ENCODE results near the gene ANKRD33B.
"Not testable (repeated sequence)": the region's sequence is repeated elsewhere in the genome, so short reads cannot be mapped to it uniquely, and the experiment has no call there.

ANKRD33B gene

GRCh38 chr5:10635867-10636350, 72.0 kb downstream of the ANKRD33B start:
- H3K23ac ChIP-seq (ENCODE audit: low read length in 2 of 2), result no peak overlapping the region
- H2AK5ac ChIP-seq (ENCODE audit: low read length, severe bottlenecking), result no peak overlapping the region
- no peak overlapping the region for H3K9ac ChIP-seq (ENCODE audit: low read length)
- H4K91ac ChIP-seq (ENCODE audit: low read length), result no peak overlapping the region
- no peak overlapping the region for H2BK5ac ChIP-seq (ENCODE audit: low read depth, low read length, poor library complexity, severe bottlenecking)
- no peak overlapping the region for H3K4ac ChIP-seq (ENCODE audit: low read depth in 1 of 2, low read length in 2 of 2)
- no peak overlapping the region for H2BK120ac ChIP-seq (ENCODE audit: low read depth, low read length)
- H2AFZ ChIP-seq (ENCODE audit: low read depth, low read length), result no peak overlapping the region
- DNase-seq, result no peak
- H2BK12ac ChIP-seq (ENCODE audit: low read length in 2 of 2), result no peak overlapping the region
- no peak overlapping the region for H3K4me2 ChIP-seq (ENCODE audit: low read length, poor library complexity, severe bottlenecking)
- no peaks in the 10 kb centered on the region for H3K27me3 ChIP-seq (ENCODE audit: control insufficient read depth in 1 of 2, insufficient read depth in 1 of 2, low read length in 2 of 2)
- H2BK15ac ChIP-seq (ENCODE audit: low read depth, poor library complexity, severe bottlenecking), result no peak overlapping the region
- no peak overlapping the region for H3K14ac ChIP-seq (ENCODE audit: low read length in 2 of 2)
- H3K4me3 ChIP-seq (ENCODE audit: insufficient read depth in 1 of 2, low read depth in 1 of 2, low read length in 2 of 2), result no peak overlapping the region
- no peak overlapping the region for H3K18ac ChIP-seq (ENCODE audit: low read depth in 1 of 2, low read length in 2 of 2)
- H4K8ac ChIP-seq (ENCODE audit: low read length), result no peak overlapping the region
- H3K79me1 ChIP-seq (replicated peaks; ENCODE audit: low read length, poor library complexity, severe bottlenecking), result peaks cover 28% of the 10 kb centered on the region
- H3K36me3 ChIP-seq (ENCODE audit: control insufficient read depth in 1 of 2, insufficient read depth in 2 of 2, low read depth in 1 of 2, low read length in 2 of 2), result peaks cover 0 to 10% of the 10 kb centered on the region in 2 experiments
- H3K4me1 ChIP-seq (ENCODE audit: control insufficient read depth, insufficient read depth, low read depth, low read length), result peaks cover 23% of the 10 kb centered on the region
- H3K9me3 ChIP-seq (ENCODE audit: control insufficient read depth, low read length), result no peaks in the 10 kb centered on the region
- H3K27ac ChIP-seq (ENCODE audit: low read length, poor library complexity, severe bottlenecking), result no peak overlapping the region
- WGBS, result 59% methylated on average over 11 of the region's 11 CpGs

GRCh38 chr5:10636363-10637142, 72.7 kb downstream of the ANKRD33B start:
- Histone ChIP-seq H2BK12ac (ENCODE audit: low read length in 2 of 2) (no peak overlapping the region), H2BK15ac (ENCODE audit: low read depth, poor library complexity, severe bottlenecking) (no peak overlapping the region), H2BK120ac (ENCODE audit: low read depth, low read length) (no peak overlapping the region), H3K14ac (ENCODE audit: low read length in 2 of 2) (no peak overlapping the region), H2BK5ac (ENCODE audit: low read depth, low read length, poor library complexity, severe bottlenecking) (no peak overlapping the region), H3K4ac (ENCODE audit: low read depth in 1 of 2, low read length in 2 of 2) (no peak overlapping the region), H3K27ac (ENCODE audit: low read length, poor library complexity, severe bottlenecking) (no peak overlapping the region), H4K91ac (ENCODE audit: low read length) (no peak overlapping the region), H4K8ac (ENCODE audit: low read length) (no peak overlapping the region), H3K9me3 (ENCODE audit: control insufficient read depth, low read length) (no peaks in the 10 kb centered on the region), H3K9ac (ENCODE audit: low read length) (no peak overlapping the region), H3K36me3 (ENCODE audit: control insufficient read depth in 1 of 2, insufficient read depth in 2 of 2, low read depth in 1 of 2, low read length in 2 of 2) (peaks cover 0 to 10% of the 10 kb centered on the region in 2 experiments), H3K4me1 (ENCODE audit: control insufficient read depth, insufficient read depth, low read depth, low read length) (peaks cover 22% of the 10 kb centered on the region), H3K23ac (ENCODE audit: low read length in 2 of 2) (no peak overlapping the region), H3K18ac (ENCODE audit: low read depth in 1 of 2, low read length in 2 of 2) (no peak overlapping the region), H3K4me3 (ENCODE audit: insufficient read depth in 1 of 2, low read depth in 1 of 2, low read length in 2 of 2) (no peak overlapping the region), H2AK5ac (ENCODE audit: low read length, severe bottlenecking) (no peak overlapping the region), H3K27me3 (ENCODE audit: control insufficient read depth in 1 of 2, insufficient read depth in 1 of 2, low read length in 2 of 2) (no peaks in the 10 kb centered on the region), H2AFZ (ENCODE audit: low read depth, low read length) (no peak overlapping the region), H3K79me1 (replicated peaks; ENCODE audit: low read length, poor library complexity, severe bottlenecking) (peaks cover 28% of the 10 kb centered on the region), H3K4me2 (ENCODE audit: low read length, poor library complexity, severe bottlenecking) (no peak overlapping the region)
- DNase-seq, result no peak
- WGBS, result 83% methylated on average over 15 of the region's 15 CpGs

GRCh38 chr5:10637944-10638343, 74.1 kb downstream of the ANKRD33B start:
- H3K4me2 ChIP-seq (ENCODE audit: low read length, poor library complexity, severe bottlenecking), result no peak overlapping the region
- no peak overlapping the region for H3K14ac ChIP-seq (ENCODE audit: low read length in 2 of 2)
- no peak overlapping the region for H3K23ac ChIP-seq (ENCODE audit: low read length in 2 of 2)
- peaks cover 32% of the 10 kb centered on the region for H3K79me1 ChIP-seq (replicated peaks; ENCODE audit: low read length, poor library complexity, severe bottlenecking)
- no peak overlapping the region for H4K8ac ChIP-seq (ENCODE audit: low read length)
- H3K27ac ChIP-seq (ENCODE audit: low read length, poor library complexity, severe bottlenecking), result no peak overlapping the region
- H2BK120ac ChIP-seq (ENCODE audit: low read depth, low read length), result no peak overlapping the region
- H3K36me3 ChIP-seq (ENCODE audit: control insufficient read depth in 1 of 2, insufficient read depth in 2 of 2, low read depth in 1 of 2, low read length in 2 of 2), result peaks cover 2 to 10% of the 10 kb centered on the region in 2 experiments
- H3K9me3 ChIP-seq (ENCODE audit: control insufficient read depth, low read length), result no peaks in the 10 kb centered on the region
- no peak overlapping the region for H3K4me3 ChIP-seq (ENCODE audit: insufficient read depth in 1 of 2, low read depth in 1 of 2, low read length in 2 of 2)
- H4K91ac ChIP-seq (ENCODE audit: low read length), result no peak overlapping the region
- H2AFZ ChIP-seq (ENCODE audit: low read depth, low read length), result no peak overlapping the region
- H2AK5ac ChIP-seq (ENCODE audit: low read length, severe bottlenecking), result no peak overlapping the region
- H3K9ac ChIP-seq (ENCODE audit: low read length), result no peak overlapping the region
- DNase-seq, result no peak
- H2BK12ac ChIP-seq (ENCODE audit: low read length in 2 of 2), result no peak overlapping the region
- no peak overlapping the region for H3K4ac ChIP-seq (ENCODE audit: low read depth in 1 of 2, low read length in 2 of 2)
- WGBS, result 73% methylated on average over 10 of the region's 10 CpGs
- peaks cover 13% of the 10 kb centered on the region for H3K4me1 ChIP-seq (ENCODE audit: control insufficient read depth, insufficient read depth, low read depth, low read length)
- no peak overlapping the region for H3K18ac ChIP-seq (ENCODE audit: low read depth in 1 of 2, low read length in 2 of 2)
- H2BK5ac ChIP-seq (ENCODE audit: low read depth, low read length, poor library complexity, severe bottlenecking), result no peak overlapping the region
- no peak overlapping the region for H2BK15ac ChIP-seq (ENCODE audit: low read depth, poor library complexity, severe bottlenecking)
- no peaks in the 10 kb centered on the region for H3K27me3 ChIP-seq (ENCODE audit: control insufficient read depth in 1 of 2, insufficient read depth in 1 of 2, low read length in 2 of 2)

GRCh38 chr5:10638723-10639122, 74.9 kb downstream of the ANKRD33B start:
- H3K14ac ChIP-seq (ENCODE audit: low read length in 2 of 2); H2AFZ ChIP-seq (ENCODE audit: low read depth, low read length); H2BK120ac ChIP-seq (ENCODE audit: low read depth, low read length); H3K4ac ChIP-seq (ENCODE audit: low read depth in 1 of 2, low read length in 2 of 2); H3K9ac ChIP-seq (ENCODE audit: low read length); H3K4me2 ChIP-seq (ENCODE audit: low read length, poor library complexity, severe bottlenecking); H3K9me3 ChIP-seq (ENCODE audit: control insufficient read depth, low read length); H2BK12ac ChIP-seq (ENCODE audit: low read length in 2 of 2); H2BK5ac ChIP-seq (ENCODE audit: low read depth, low read length, poor library complexity, severe bottlenecking); H3K4me3 ChIP-seq (ENCODE audit: insufficient read depth in 1 of 2, low read depth in 1 of 2, low read length in 2 of 2); H3K27ac ChIP-seq (ENCODE audit: low read length, poor library complexity, severe bottlenecking); H2AK5ac ChIP-seq (ENCODE audit: low read length, severe bottlenecking); DNase-seq; H4K8ac ChIP-seq (ENCODE audit: low read length); H4K91ac ChIP-seq (ENCODE audit: low read length); H3K18ac ChIP-seq (ENCODE audit: low read depth in 1 of 2, low read length in 2 of 2); H3K23ac ChIP-seq (ENCODE audit: low read length in 2 of 2); H2BK15ac ChIP-seq (ENCODE audit: low read depth, poor library complexity, severe bottlenecking); H3K27me3 ChIP-seq (ENCODE audit: control insufficient read depth in 1 of 2, insufficient read depth in 1 of 2, low read length in 2 of 2); H3K36me3 ChIP-seq (ENCODE audit: control insufficient read depth in 1 of 2, insufficient read depth in 2 of 2, low read depth in 1 of 2, low read length in 2 of 2): not testable (repeated sequence)
- 68% methylated on average over 8 of the region's 48 CpGs for WGBS
- peaks cover 30% of the 10 kb centered on the region for H3K79me1 ChIP-seq (replicated peaks; ENCODE audit: low read length, poor library complexity, severe bottlenecking)
- H3K4me1 ChIP-seq (ENCODE audit: control insufficient read depth, insufficient read depth, low read depth, low read length), result peaks cover 13% of the 10 kb centered on the region
